Subcutaneous adipose tissue (tissue), 4 donors: ENCODE measurements around the gene LPIN3. TPM values are rescaled to one million over a fixed set of nuclear protein-coding genes. Genes with fewer than 3 reads are reported as not detected.

Experiments
- CTCF ChIP-seq: fragments of 450-650 bp; IDR thresholded peaks from one replicate; pipeline ENCODE4 v1.5.1; 2016; ENCODE audit warnings: low read depth, mild to moderate bottlenecking, control low read depth, antibody characterized with exemption, moderate library complexity
- total RNA-seq, 4 donors: library from RNA; depleted of rRNA; stranded (reverse); fragments of >200 nt; gene quantifications; one replicate each; pipeline ENCODE4 v1.1.0, GENCODE V29; 2016

The LPIN3 gene
- total RNA-seq, 4 donors from 2014 or later = 18.4 to 32.8 (median 24.8) TPM

GRCh38 chr20:41392295-41392694 is 51.7 kb downstream of the LPIN3 start:
- no peak for TF ChIP-seq CTCF

- TF ChIP-seq CTCF = no peak
Measured at GRCh38 chr20:41392871-41393704, 52.5 kb downstream of the LPIN3 start.

GRCh38 chr20:41393705-41394066 is 53.1 kb downstream of the LPIN3 start:
- TF ChIP-seq CTCF = no peak

DNA sequence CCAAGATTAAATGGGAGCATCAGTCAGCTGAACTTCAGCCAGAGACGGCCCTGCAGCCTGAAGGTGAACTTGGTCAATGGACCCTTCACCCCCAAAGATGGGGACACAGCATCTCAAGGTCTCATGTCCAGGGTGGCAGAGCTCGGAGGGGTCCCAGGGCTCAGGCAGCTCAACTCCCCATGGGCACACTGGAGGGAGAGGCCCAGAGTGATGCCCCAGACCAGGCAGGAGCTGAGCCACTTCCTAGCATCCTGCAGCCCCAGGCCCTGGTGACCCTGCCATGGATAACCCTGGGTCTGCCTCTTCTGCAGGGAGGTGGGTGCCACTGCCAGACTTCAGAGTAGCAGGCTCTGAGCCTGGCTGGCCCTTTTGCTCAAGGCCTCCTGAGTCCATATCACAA is 53.5 kb downstream of the LPIN3 start:
- TF ChIP-seq CTCF = no peak

- no peak for TF ChIP-seq CTCF
Measured at GRCh38 chr20:41394931-41395666, 54.5 kb downstream of the LPIN3 start.

DNA sequence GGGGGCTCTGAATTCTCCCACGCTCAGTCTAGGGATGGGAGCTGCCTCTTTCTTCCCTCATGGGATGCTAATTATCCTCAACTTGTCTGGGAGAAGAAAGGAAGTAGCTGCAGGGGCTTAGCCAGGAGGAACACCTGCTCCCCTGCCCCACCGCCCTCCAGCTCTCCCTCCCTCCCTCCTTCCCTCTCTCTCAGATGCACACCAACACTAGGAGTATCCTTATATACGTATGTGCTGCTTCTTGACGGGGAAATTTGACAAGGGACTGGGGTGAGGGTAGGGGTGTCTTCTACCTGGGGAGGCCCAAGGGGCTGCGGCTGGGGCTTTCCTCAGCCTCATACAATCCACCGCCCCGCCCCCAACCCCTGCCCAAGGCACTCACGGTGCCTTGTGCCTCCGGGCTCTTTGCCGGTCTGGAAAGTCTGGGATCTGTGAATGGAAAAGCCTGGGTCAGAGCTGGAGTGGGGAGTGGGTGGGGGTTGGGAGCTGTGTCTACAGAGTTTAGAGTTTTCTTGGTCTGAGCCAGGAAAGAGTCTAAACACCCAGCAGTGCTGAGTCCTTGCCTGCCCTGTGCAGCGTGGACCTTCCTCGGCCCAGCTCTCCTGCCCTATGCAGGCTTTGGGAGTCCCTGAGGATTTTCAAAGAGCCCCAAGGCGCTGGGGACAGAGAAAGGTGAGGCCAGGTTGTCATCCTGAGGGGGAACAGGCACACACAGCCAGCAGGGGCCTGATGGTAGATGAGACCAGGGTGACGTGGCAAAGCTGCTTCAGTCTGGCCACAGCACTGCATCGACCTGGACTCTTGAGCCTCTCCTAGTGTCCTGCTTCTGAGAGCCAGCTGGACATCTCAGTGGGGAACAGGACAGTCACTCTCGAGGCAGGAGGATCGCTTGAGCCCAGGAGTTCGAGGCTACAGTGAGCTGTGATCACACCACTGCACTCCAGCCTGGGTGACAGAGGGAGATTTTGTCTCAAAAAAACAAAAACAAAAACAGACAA is 55.3 kb downstream of the LPIN3 start:
- TF ChIP-seq CTCF = no peak
